PC-9 (cell line): Measurements from ENCODE around the gene MLEC. TPM values are rescaled to one million over a fixed set of nuclear protein-coding genes. Genes with fewer than 3 reads are reported as not detected.

Source experiments
- BruUV-seq: library from RNA; stranded (reverse); fragments of 400-500 nt; replicated peaks from 2 replicates; lab custom pipeline; 2021; lab: Mats Ljungman, UMichigan
- CTCF ChIA-PET: fragments of 300-600 bp; sonication (Branson Sonifier 250); formaldehyde crosslinking; loops from one replicate; lab custom pipeline; 2022; ENCODE audit warnings: antibody characterized with exemption; lab: Charles Lee
- POLR2A ChIA-PET: fragments of 300-600 bp; sonication (Branson Sonifier 250); formaldehyde crosslinking; loops from one replicate; lab custom pipeline; 2022; ENCODE audit warnings: antibody characterized with exemption; ENCODE audit not compliant: unreplicated experiment; lab: Charles Lee
- DNase-seq, 2 experiments: peaks; one replicate each; pipeline versions ENCODE4 v3.0.0 to v3.0.0-alpha.2; 2015 to 2022; ENCODE audit warnings: mixed read lengths in 1 of 2
- H2AFZ ChIP-seq: fragments of 200-600 bp; sonication (generic); 2 replicates; pipeline ENCODE4 v1.8.1; 2017; ENCODE audit warnings: antibody characterized with exemption
- H3F3A ChIP-seq: fragments of 200-600 bp; sonication (generic); 2 replicates; pipeline ENCODE4 v1.8.1; 2017; ENCODE audit warnings: antibody characterized with exemption, mild to moderate bottlenecking, low read depth; ENCODE audit not compliant: insufficient read depth
- H3K27ac ChIP-seq: fragments of 200-600 bp; sonication (generic); 2 replicates; pipeline ENCODE4 v1.6.1; 2016; ENCODE audit warnings: mixed run types
- H3K27me3 ChIP-seq: fragments of 200-600 bp; sonication (generic); 2 replicates; pipeline ENCODE4 v1.6.1; 2016; ENCODE audit warnings: low read depth, mixed run types; ENCODE audit not compliant: insufficient read depth
- H3K36me3 ChIP-seq: fragments of 200-600 bp; sonication (generic); 2 replicates; pipeline ENCODE4 v1.6.1; 2016; ENCODE audit warnings: low read depth, mixed run types
- H3K4me1 ChIP-seq: fragments of 200-600 bp; sonication (generic); replicated peaks from 2 replicates; pipeline ENCODE4 v1.6.1; 2016; ENCODE audit warnings: mixed run types; ENCODE audit not compliant: insufficient read depth
- H3K4me2 ChIP-seq: fragments of 200-600 bp; sonication (generic); 2 replicates; pipeline ENCODE4 v1.6.1; 2017; ENCODE audit warnings: mixed run types
- H3K4me3 ChIP-seq: fragments of 200-600 bp; sonication (generic); 2 replicates; pipeline ENCODE4 v1.6.1; 2016; ENCODE audit warnings: mixed run types
- H3K79me2 ChIP-seq: fragments of 200-600 bp; sonication (generic); 2 replicates; pipeline ENCODE4 v1.6.1; 2017; ENCODE audit warnings: low read depth, mixed run types
- H3K9me2 ChIP-seq: fragments of 200-600 bp; sonication (generic); 2 replicates; pipeline ENCODE4 v1.8.1; 2017; ENCODE audit warnings: mild to moderate bottlenecking; ENCODE audit not compliant: insufficient read depth
- H3K9me3 ChIP-seq: fragments of 200-600 bp; sonication (generic); 2 replicates; pipeline ENCODE4 v1.8.1; 2016; ENCODE audit warnings: low read depth; ENCODE audit not compliant: insufficient read depth
- H4K20me1 ChIP-seq: fragments of 200-600 bp; sonication (generic); 2 replicates; pipeline ENCODE4 v1.8.1; 2017; ENCODE audit not compliant: insufficient read depth
- EZH2 ChIP-seq: fragments of 200-600 bp; sonication (generic); IDR thresholded peaks from 2 replicates; pipeline ENCODE4 v1.8.0; 2017; ENCODE audit warnings: antibody characterized with exemption, low read depth
- intact Hi-C: fragments of 100-400 bp; cut with micrococcal nuclease; formaldehyde crosslinking; loops from one replicate; pipeline ENCODE4 v1.10.0; 2022; ENCODE audit not compliant: unreplicated experiment
- total RNA-seq: library from RNA; stranded (reverse); gene quantifications from 2 replicates; pipeline ENCODE4 v1.2.3, GENCODE V29; 2021
- TF ChIP-seq, protein P1 (sequence below): fragments of 200-600 bp; sonication (generic); conservative IDR thresholded peaks from 2 replicates; pipeline ENCODE4 v1.6.1; 2017; ENCODE audit warnings: mixed run types, antibody characterized with exemption, mild to moderate bottlenecking, moderate library complexity

MLEC gene
- total RNA-seq, 1 experiment from 2014 or later, result 131 TPM

DNA sequence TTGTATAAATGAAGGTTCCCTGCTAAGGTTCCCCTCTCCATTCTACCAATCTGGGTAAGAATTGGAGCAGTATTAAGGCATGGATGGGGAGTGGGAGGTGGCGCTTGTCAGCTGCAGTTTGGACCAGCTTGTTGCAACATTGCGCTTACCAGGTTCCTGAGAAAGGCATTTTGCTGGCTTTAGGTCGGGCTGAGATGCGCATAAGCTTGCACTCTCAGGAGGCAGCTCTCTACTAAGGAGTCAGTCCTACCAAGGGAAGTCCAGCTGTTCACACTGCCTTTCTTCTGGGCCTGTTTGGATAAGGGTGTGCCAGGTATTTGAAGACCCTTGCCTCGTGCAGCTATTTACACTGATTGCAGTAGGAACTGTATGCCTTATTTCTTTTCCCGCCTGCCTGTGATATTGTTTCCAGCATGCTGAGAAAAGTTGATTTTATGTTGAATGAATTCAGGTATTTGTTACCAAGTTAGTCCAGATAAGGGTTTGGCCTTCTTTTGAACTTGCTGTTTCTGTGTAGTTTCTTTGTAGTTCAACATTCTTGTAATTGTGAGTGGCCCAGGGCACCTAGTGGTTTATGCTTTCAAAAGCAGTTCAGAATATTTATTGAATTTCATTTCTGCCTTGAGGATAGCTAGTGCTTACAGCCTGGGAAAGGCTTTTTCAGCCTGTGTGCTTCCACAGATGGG lies 2.6 kb downstream of the MLEC start:
- intact Hi-C loops, result no loop called here

DNA sequence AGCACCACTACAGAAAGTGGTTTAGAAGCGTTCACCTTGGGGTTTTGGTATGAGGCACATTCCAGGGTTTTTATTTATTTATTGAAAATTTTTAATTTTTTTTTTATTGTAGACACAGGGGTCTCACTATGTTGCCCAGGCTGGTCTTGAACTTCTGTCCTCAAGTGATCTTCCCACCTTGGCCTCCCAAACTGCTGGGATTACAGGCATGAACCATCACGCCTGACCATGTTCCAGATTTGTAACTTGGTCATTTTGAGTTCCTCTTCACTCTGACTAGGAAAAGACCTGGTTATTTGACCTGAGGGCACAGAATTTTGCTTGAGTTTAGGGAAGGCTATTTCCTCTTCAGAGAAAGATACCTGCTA lies 3.1 kb downstream of the MLEC start:
- Histone ChIP-seq H4K20me1 (peaks cover 41% of the 10 kb centered on the region), H3K4me1 (peaks cover 29% of the 10 kb centered on the region), H3K9me3 (no peaks in the 10 kb centered on the region), H3K4me2 (peak overlapping the region; percentile 93; the same call in 1 of the 2 replicates), H3F3A (no peaks in the 10 kb centered on the region), H3K27ac (no peak overlapping the region), H3K27me3 (no peaks in the 10 kb centered on the region), H3K4me3 (no peak overlapping the region), H2AFZ (no peak overlapping the region), H3K36me3 (peaks cover 7% of the 10 kb centered on the region; the same call in 1 of the 2 replicates), H3K9me2 (no peaks in the 10 kb centered on the region), H3K79me2 (peaks cover 59% of the 10 kb centered on the region)
- no peak for TF ChIP-seq EZH2
- TF ChIP-seq, protein P1, sequence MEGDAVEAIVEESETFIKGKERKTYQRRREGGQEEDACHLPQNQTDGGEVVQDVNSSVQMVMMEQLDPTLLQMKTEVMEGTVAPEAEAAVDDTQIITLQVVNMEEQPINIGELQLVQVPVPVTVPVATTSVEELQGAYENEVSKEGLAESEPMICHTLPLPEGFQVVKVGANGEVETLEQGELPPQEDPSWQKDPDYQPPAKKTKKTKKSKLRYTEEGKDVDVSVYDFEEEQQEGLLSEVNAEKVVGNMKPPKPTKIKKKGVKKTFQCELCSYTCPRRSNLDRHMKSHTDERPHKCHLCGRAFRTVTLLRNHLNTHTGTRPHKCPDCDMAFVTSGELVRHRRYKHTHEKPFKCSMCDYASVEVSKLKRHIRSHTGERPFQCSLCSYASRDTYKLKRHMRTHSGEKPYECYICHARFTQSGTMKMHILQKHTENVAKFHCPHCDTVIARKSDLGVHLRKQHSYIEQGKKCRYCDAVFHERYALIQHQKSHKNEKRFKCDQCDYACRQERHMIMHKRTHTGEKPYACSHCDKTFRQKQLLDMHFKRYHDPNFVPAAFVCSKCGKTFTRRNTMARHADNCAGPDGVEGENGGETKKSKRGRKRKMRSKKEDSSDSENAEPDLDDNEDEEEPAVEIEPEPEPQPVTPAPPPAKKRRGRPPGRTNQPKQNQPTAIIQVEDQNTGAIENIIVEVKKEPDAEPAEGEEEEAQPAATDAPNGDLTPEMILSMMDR, result no peak
- intact Hi-C loops, result no loop called here
- ChIA-PET CTCF (interaction anchor here (0.6 kb wide), 1 partner anchor 16 kb away, joined by 3 read pairs; no protein-coding TSS in a partner anchor), POLR2A (no interaction called here)
- DNase-seq, result no peak
- BruUV-seq, result no TSS peak

More for the DNA sequence above, 2.6 kb downstream of the MLEC start:
- H3K36me3 ChIP-seq, result peaks cover 2% of the 10 kb centered on the region; the same call in 1 of the 2 replicates
- no peaks in the 10 kb centered on the region for H3K9me3 ChIP-seq
- TF ChIP-seq, protein P1, result no peak
- no peak for TF ChIP-seq EZH2
- BruUV-seq, result no TSS peak
- peaks cover 29% of the 10 kb centered on the region for H3K4me1 ChIP-seq
- no peak for DNase-seq
- H3K4me3 ChIP-seq, result peak overlapping the region; percentile 82; the same call in 1 of the 2 replicates
- no peak overlapping the region for H3K27ac ChIP-seq
- peaks cover 41% of the 10 kb centered on the region for H4K20me1 ChIP-seq
- peak overlapping the region; percentile 93 for H3K4me2 ChIP-seq
- ChIA-PET CTCF (interaction anchor here (0.6 kb wide), 1 partner anchor 16 kb away, joined by 3 read pairs; no protein-coding TSS in a partner anchor), POLR2A (interaction anchor here (0.6 kb wide), 1 partner anchor 14 kb away, joined by 3 read pairs; no protein-coding TSS in a partner anchor)
- H3K27me3 ChIP-seq, result no peaks in the 10 kb centered on the region
- H3F3A ChIP-seq, result peaks cover 1% of the 10 kb centered on the region; the same call in 1 of the 2 replicates
- H2AFZ ChIP-seq, result no peak overlapping the region
- H3K9me2 ChIP-seq, result no peaks in the 10 kb centered on the region
- peaks cover 59% of the 10 kb centered on the region for H3K79me2 ChIP-seq

DNA sequence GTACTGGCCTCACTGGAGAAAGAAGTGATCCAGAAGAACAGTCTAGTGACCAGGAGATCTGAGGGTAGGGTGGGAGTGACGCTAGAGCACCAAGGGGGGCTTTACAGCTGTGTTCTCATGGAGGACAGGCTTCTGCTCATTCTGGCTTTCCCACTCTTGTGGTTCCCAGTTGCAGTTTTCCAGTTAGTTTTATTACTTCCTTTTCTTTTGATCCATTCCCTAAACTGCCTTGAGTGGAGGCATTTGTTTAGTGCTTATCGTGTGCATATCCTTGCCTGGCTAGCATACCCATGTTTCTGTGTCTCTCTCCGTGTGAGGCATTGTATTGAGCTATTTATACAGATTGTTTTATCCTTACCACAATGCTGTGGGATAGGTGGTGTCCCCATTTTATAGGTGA lies 4.0 kb downstream of the MLEC start:
- TF ChIP-seq, protein P1, result no peak
- TF ChIP-seq EZH2, result no peak
- H3K27ac ChIP-seq, result no peak overlapping the region
- DNase-seq, result no peak
- intact Hi-C loops, result no loop called here
- no peak overlapping the region for H2AFZ ChIP-seq
- no peaks in the 10 kb centered on the region for H3K9me3 ChIP-seq
- H4K20me1 ChIP-seq, result peaks cover 41% of the 10 kb centered on the region
- peaks cover 7% of the 10 kb centered on the region; the same call in 1 of the 2 replicates for H3K36me3 ChIP-seq
- peaks cover 59% of the 10 kb centered on the region for H3K79me2 ChIP-seq
- H3K4me2 ChIP-seq, result no peak overlapping the region; the same call in 1 of the 2 replicates
- CTCF ChIA-PET, result no interaction called here
- BruUV-seq, result no TSS peak
- POLR2A ChIA-PET, result no interaction called here
- H3K4me3 ChIP-seq, result no peak overlapping the region
- no peaks in the 10 kb centered on the region for H3K9me2 ChIP-seq
- peaks cover 23% of the 10 kb centered on the region for H3K4me1 ChIP-seq
- H3K27me3 ChIP-seq, result no peaks in the 10 kb centered on the region
- H3F3A ChIP-seq, result no peaks in the 10 kb centered on the region
